Measurements from ENCODE around the gene WIF1. TPM values are rescaled to one million over a fixed set of nuclear protein-coding genes. Genes with fewer than 3 reads are reported as not detected.

The WIF1 gene, protein sequence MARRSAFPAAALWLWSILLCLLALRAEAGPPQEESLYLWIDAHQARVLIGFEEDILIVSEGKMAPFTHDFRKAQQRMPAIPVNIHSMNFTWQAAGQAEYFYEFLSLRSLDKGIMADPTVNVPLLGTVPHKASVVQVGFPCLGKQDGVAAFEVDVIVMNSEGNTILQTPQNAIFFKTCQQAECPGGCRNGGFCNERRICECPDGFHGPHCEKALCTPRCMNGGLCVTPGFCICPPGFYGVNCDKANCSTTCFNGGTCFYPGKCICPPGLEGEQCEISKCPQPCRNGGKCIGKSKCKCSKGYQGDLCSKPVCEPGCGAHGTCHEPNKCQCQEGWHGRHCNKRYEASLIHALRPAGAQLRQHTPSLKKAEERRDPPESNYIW
- total RNA-seq: not detected in 2 replicates

GRCh38 chr12:65121049-65121955 is at the start of gene WIF1:
WIF1 (minus strand) TSS chr12:65121305; CDS start chr12:65121191, 114 bp downstream.

DNA sequence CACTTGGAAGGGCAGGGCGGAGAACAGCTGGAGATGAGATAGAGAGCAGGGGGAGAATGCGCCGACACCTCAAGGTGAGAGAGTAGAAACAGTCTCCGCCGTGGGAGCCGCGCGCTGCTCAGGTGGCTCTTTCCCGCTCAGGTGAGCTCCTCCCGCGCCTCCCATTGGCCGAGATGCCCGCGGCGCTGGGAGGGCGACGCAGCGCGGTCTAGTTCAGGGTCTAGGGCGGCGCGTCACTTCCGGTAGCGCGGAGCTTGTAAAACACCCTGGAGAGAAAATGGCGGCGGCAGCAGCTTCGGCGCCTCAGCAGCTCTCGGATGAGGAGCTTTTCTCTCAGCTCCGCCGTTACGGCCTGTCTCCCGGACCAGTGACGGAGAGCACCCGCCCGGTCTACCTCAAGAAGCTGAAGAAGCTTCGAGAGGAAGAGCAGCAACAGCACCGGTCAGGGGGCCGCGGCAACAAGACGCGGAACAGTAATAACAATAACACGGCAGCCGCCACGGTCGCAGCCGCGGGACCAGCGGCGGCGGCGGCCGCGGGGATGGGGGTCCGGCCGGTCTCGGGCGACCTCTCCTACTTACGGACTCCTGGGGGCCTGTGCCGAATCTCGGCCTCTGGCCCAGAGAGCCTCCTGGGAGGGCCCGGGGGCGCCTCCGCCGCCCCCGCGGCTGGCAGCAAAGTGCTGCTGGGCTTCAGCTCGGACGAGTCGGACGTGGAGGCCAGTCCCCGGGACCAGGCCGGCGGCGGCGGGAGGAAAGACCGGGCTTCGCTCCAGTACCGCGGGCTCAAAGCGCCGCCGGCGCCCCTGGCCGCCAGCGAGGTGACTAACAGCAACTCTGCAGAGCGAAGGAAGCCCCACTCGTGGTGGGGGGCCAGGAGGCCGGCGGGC is 48.5 kb upstream of the WIF1 start, which contains the start of gene LEMD3:
TSS of gene LEMD3 (plus strand) at position 264 of the 889 bp plus-strand sequence. CDS start at position 278, 14 bp downstream.

Other genes starting within 250 kb of the WIF1 start
- gene LEMD3, start 48.3 kb upstream of the WIF1 start, total RNA-seq: 16.3 and 20.4 TPM in 2 replicates
- gene MSRB3, start 157.4 kb upstream of the WIF1 start, total RNA-seq: 26.9 and 30.1 TPM in 2 replicates

All from mammary microvascular endothelial cell (primary cell).